Neural progenitor cell (in vitro differentiated cells): ENCODE data around the gene GANC.

Experiments
- EZH2 ChIP-seq: fragments of 200-600 bp; sonication (generic); IDR thresholded peaks from 2 replicates; pipeline ENCODE4 v1.6.1; 2017; ENCODE audit warnings: antibody characterized with exemption, mild to moderate bottlenecking, moderate library complexity
- TF ChIP-seq, protein P1 (sequence below): fragments of 200-600 bp; sonication (generic); IDR thresholded peaks from 2 replicates; pipeline ENCODE4 v1.5.1; 2017; ENCODE audit warnings: antibody characterized with exemption, mild to moderate bottlenecking

DNA sequence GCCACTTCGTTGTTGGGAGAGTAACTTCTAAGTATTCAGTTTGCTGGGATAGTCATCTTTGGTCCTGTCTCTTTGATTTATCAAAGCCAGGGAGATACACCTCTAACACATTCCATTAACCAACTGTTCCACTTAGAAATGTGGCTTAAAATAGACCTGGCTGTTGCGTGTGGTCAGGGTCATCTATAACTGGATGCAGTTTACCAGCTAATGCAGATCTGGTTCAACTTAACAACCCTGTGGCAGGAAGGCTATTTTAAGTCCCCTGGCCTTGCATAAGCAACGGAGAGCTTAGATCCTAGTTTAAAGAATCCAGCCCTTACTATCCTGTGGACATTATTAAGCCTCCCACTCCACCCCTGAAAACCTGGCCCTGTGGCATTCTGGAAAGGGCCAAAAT is 58.2 kb downstream of the GANC start:
- no peak for TF ChIP-seq EZH2
- TF ChIP-seq, protein P1, sequence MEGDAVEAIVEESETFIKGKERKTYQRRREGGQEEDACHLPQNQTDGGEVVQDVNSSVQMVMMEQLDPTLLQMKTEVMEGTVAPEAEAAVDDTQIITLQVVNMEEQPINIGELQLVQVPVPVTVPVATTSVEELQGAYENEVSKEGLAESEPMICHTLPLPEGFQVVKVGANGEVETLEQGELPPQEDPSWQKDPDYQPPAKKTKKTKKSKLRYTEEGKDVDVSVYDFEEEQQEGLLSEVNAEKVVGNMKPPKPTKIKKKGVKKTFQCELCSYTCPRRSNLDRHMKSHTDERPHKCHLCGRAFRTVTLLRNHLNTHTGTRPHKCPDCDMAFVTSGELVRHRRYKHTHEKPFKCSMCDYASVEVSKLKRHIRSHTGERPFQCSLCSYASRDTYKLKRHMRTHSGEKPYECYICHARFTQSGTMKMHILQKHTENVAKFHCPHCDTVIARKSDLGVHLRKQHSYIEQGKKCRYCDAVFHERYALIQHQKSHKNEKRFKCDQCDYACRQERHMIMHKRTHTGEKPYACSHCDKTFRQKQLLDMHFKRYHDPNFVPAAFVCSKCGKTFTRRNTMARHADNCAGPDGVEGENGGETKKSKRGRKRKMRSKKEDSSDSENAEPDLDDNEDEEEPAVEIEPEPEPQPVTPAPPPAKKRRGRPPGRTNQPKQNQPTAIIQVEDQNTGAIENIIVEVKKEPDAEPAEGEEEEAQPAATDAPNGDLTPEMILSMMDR, result no peak
